Measurements from ENCODE around the gene PWWP2A. TPM values are rescaled to one million over a fixed set of nuclear protein-coding genes. Genes with fewer than 3 reads are reported as not detected.

PWWP2A gene
- polyA plus RNA-seq, 2 of the 4 experiments (the other 2 are of a cell fraction): 9.0 to 10.9 TPM

GRCh38 chr5:160049099-160049498 lies 70.2 kb downstream of the PWWP2A start:
- ATAC-seq: no peak
- no peak for TF ChIP-seq ZFP36 (IDR thresholded peaks at IDR 0.05; ENCODE audit: borderline replicate concordance, partially characterized antibody)
- no peak for TF ChIP-seq MYC (IDR thresholded peaks at IDR 0.05; ENCODE audit: borderline replicate concordance, low read length)
- TF ChIP-seq CBX2 (IDR thresholded peaks at IDR 0.05; ENCODE audit: borderline replicate concordance, low read depth): no peak
- FAIRE-seq: no peak
- ChIA-PET POLR2A (no interaction called here), CTCF (interaction anchor here (0.8 to 2.8 kb wide), 2 partner anchors 23 to 27 kb away, joined by 4 to 9 read pairs; no protein-coding TSS in a partner anchor)
- Histone ChIP-seq H3K27ac (no peak overlapping the region), H3K4me2 (no peak overlapping the region), H3K4me1 (peaks cover 7% of the 10 kb centered on the region), H3K4me3 (no peak overlapping the region), H3K9me3 (no peaks in the 10 kb centered on the region)
- 70% methylated on average over 3 of the region's 3 CpGs for WGBS (ENCODE audit: missing lambda C conversion rate)
- DNase-seq (ENCODE audit: low read depth in 1 of 2, low spot score in 1 of 2): no peak

DNA sequence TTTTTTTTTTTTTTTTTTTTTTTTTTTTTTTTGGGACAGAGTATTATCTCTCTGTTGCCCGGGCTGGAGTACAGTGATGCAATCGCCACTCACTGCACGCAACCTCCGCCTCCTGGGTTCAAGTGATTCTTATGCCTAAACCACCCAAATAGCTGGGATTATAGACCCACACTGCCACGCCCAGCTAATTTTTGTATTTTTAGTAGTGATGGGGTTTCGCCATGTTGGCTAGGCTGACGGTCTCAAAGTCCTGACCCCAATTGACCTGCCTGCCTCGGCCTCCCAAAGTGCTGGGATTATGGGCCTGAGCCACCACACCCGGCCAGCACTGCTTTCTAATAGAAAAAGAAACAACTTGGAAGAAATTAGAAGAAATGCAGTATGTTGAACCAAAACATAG lies 71.1 kb downstream of the PWWP2A start:
- ChIA-PET POLR2A (no interaction called here), CTCF (interaction anchor here (0.7 to 2.8 kb wide), 3 partner anchors 20 to 26 kb away, joined by 3 to 9 read pairs (median 3); no protein-coding TSS in a partner anchor)
- H3K9me3 ChIP-seq: no peaks in the 10 kb centered on the region
- no peak overlapping the region for H3K4me3 ChIP-seq
- DNase-seq (ENCODE audit: low read depth in 1 of 2, low spot score in 1 of 2) (no peak), FAIRE-seq (no peak), ATAC-seq (no peak)
- H3K4me1 ChIP-seq: no peaks in the 10 kb centered on the region
- WGBS (ENCODE audit: missing lambda C conversion rate): 93% methylated on average over 9 of the region's 9 CpGs
- TF ChIP-seq RNF2 (IDR thresholded peaks at IDR 0.05; ENCODE audit: borderline replicate concordance, low read depth): no peak
- no peak for TF ChIP-seq ZFP36 (IDR thresholded peaks at IDR 0.05; ENCODE audit: borderline replicate concordance, partially characterized antibody)
- TF ChIP-seq HOXB5 (CRISPR knock-in tag; IDR thresholded peaks at IDR 0.05): no peak
- no peak for TF ChIP-seq ZSCAN20 (CRISPR knock-in tag; IDR thresholded peaks at IDR 0.05)
- no peak for TF ChIP-seq ZC3H11A (IDR thresholded peaks at IDR 0.05)
- TF ChIP-seq GATA3 (IDR thresholded peaks at IDR 0.05; ENCODE audit: borderline replicate concordance): no peak
- H3K4me2 ChIP-seq: no peak overlapping the region
- H3K27ac ChIP-seq: no peak overlapping the region

DNA sequence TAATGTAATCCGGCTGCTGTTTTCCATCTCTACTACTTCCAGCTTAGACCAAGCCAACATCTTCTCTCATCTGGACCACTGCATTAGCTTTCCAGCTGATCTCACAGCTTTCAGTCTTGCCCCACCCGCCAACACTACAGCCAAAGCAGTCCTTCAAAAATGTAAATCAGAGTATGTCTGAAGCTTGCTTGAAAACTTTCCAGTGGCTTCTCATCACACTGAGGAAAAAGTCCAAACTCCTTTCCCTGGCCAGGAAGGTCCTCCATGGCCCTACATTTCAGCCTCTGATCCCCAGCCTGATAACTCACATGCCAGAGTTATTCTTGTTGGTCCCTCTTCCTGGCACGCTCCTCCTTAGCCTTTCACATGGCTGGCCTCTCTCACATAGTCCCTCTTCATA lies 71.8 kb downstream of the PWWP2A start:
- 93% methylated on average over 3 of the region's 3 CpGs for WGBS (ENCODE audit: missing lambda C conversion rate)
- Histone ChIP-seq H3K4me3 (no peak overlapping the region), H3K27ac (no peak overlapping the region), H3K9me3 (no peaks in the 10 kb centered on the region), H3K4me1 (no peaks in the 10 kb centered on the region), H3K4me2 (no peak overlapping the region)
- POLR2A ChIA-PET: no interaction called here
- no peak for FAIRE-seq
- no peak for ATAC-seq
- DNase-seq (ENCODE audit: low read depth in 1 of 2, low spot score in 1 of 2): no peak
- CTCF ChIA-PET: interaction anchor here (0.6 kb wide), 1 partner anchor 50 kb away, joined by 4 read pairs; no protein-coding TSS in a partner anchor
- TF ChIP-seq MAX (IDR thresholded peaks at IDR 0.05): no peak
- TF ChIP-seq, protein P1, sequence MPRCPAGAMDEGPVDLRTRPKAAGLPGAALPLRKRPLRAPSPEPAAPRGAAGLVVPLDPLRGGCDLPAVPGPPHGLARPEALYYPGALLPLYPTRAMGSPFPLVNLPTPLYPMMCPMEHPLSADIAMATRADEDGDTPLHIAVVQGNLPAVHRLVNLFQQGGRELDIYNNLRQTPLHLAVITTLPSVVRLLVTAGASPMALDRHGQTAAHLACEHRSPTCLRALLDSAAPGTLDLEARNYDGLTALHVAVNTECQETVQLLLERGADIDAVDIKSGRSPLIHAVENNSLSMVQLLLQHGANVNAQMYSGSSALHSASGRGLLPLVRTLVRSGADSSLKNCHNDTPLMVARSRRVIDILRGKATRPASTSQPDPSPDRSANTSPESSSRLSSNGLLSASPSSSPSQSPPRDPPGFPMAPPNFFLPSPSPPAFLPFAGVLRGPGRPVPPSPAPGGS (IDR thresholded peaks at IDR 0.05): no peak
- no peak for TF ChIP-seq HOXA7 (CRISPR knock-in tag; IDR thresholded peaks at IDR 0.05)
- TF ChIP-seq HEYL (CRISPR knock-in tag; IDR thresholded peaks at IDR 0.05): no peak

DNA sequence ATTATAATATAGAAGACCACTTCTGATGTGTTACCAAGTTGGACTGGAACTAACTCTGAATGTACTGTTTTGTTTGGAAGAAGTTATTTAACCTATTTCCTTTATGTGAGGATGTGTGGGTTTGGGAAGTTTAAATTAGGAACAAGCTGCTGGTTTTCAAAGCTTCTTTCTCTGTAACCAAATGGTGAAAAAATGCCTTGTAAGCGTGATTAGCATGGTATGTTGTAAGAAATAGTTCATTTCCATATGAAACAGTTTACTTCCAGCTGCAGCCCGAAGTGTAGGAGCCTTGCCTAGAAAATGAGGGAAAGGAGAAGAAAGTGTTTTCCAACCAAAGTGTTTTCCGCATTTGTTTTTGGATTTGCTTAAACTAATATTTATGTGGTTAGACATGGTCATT lies 74.3 kb downstream of the PWWP2A start:
- ATAC-seq (no peak), DNase-seq (ENCODE audit: low read depth in 1 of 2, low spot score in 1 of 2) (no peak), FAIRE-seq (no peak)
- TF ChIP-seq FOSB (CRISPR knock-in tag; IDR thresholded peaks at IDR 0.05) (no peak), MAFK (IDR thresholded peaks at IDR 0.05; ENCODE audit: partially characterized antibody) (peak; percentile 47), HDAC2 (IDR thresholded peaks at IDR 0.05) (no peak)
- 92% methylated on average over 3 of the region's 3 CpGs for WGBS (ENCODE audit: missing lambda C conversion rate)
- H3K27ac ChIP-seq: no peak overlapping the region
- H3K4me1 ChIP-seq: peaks cover 1% of the 10 kb centered on the region; the same call in 1 of the 3 replicates
- ChIA-PET CTCF (interaction anchor here (0.5 to 1.3 kb wide), 5 partner anchors 16 to 300 kb away, joined by 3 to 4 read pairs (median 3); no protein-coding TSS in a partner anchor), POLR2A (no interaction called here)
- no peaks in the 10 kb centered on the region for H3K9me3 ChIP-seq
- no peak overlapping the region for H3K4me3 ChIP-seq
- H3K4me2 ChIP-seq: no peak overlapping the region

DNA sequence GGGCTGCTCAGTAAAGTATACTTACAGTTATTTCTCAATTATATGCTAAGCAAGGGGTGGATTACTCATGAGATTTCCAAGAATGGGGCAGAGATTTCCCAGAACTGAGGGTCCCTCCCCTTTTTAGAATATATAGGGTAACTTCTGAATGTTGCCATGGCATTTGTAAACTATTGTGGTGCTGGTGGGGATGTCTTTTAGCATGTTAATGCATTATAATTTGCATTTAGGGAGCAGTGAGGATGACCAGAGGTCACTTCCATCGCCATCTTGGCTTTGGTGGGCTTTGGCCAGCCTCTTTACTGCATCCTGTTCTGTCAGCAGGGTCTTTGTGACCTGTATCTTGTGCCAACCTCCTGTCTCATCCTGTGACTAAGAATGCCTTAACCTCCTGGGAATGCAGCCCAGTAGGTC lies 74.9 kb downstream of the PWWP2A start:
- Histone ChIP-seq H3K9me3 (no peaks in the 10 kb centered on the region), H3K4me1 (peaks cover 6% of the 10 kb centered on the region; the same call in 1 of the 3 replicates), H3K4me2 (no peak overlapping the region), H3K4me3 (no peak overlapping the region), H3K27ac (no peak overlapping the region)
- POLR2A ChIA-PET: no interaction called here
- CTCF ChIA-PET: interaction anchor here (0.6 to 1.3 kb wide), 3 partner anchors 17 to 300 kb away, joined by 3 read pairs; no protein-coding TSS in a partner anchor
- FAIRE-seq (no peak), ATAC-seq (no peak), DNase-seq (ENCODE audit: low read depth in 1 of 2, low spot score in 1 of 2) (no peak)
- no peak for TF ChIP-seq ZNF302 (CRISPR knock-in tag; IDR thresholded peaks at IDR 0.05)
- TF ChIP-seq FOXS1 (CRISPR knock-in tag; IDR thresholded peaks at IDR 0.05): no peak
- TF ChIP-seq MYC (IDR thresholded peaks at IDR 0.05; ENCODE audit: borderline replicate concordance, low read length): no peak
- no peak for TF ChIP-seq HEYL (CRISPR knock-in tag; IDR thresholded peaks at IDR 0.05)
- no peak for TF ChIP-seq NFE2L2 (conservative IDR thresholded peaks at IDR 0.05; ENCODE audit: low read length)
- no peak for TF ChIP-seq TFCP2L1 (CRISPR knock-in tag; IDR thresholded peaks at IDR 0.05)
- TF ChIP-seq HOXB13 (CRISPR knock-in tag; IDR thresholded peaks at IDR 0.05; ENCODE audit: low read depth): no peak
- TF ChIP-seq MAX (IDR thresholded peaks at IDR 0.05): no peak
- TF ChIP-seq POLR2A (IDR thresholded peaks at IDR 0.05; ENCODE audit: low read length): no peak
- WGBS (ENCODE audit: missing lambda C conversion rate): 83% methylated on average over 1 of the region's 1 CpG

Data from A549 (cell line).